ENCODE measurements around the gene SMAD3.

- no peak for TF ChIP-seq EZH2 (IDR thresholded peaks at IDR 0.05; ENCODE audit: borderline replicate concordance, low read depth, low read length, severe bottlenecking)
- no peak for TF ChIP-seq CTCF (IDR thresholded peaks at IDR 0.05; ENCODE audit: borderline replicate concordance, extremely low read depth, low read length, poor library complexity, severe bottlenecking)
Observed at GRCh38 chr15:67039384-67040075, 25.9 kb upstream of the SMAD3 start.
